NT2/D1 (cell line): ENCODE measurements around the gene TPM4.

Experiments
- SUZ12 ChIP-seq: IDR thresholded peaks from 2 replicates; pipeline ENCODE4 v1.6.1; 2011; ENCODE audit not compliant: insufficient read length, insufficient read depth; ENCODE audit errors: extremely low read depth
- YY1 ChIP-seq: IDR thresholded peaks from 2 replicates; pipeline ENCODE4 v1.6.1; 2011; ENCODE audit not compliant: insufficient read length, insufficient read depth
- ZNF274 ChIP-seq: IDR thresholded peaks from 2 replicates; pipeline ENCODE4 v1.6.1; 2011; ENCODE audit warnings: mild to moderate bottlenecking, low read depth, low read length

DNA sequence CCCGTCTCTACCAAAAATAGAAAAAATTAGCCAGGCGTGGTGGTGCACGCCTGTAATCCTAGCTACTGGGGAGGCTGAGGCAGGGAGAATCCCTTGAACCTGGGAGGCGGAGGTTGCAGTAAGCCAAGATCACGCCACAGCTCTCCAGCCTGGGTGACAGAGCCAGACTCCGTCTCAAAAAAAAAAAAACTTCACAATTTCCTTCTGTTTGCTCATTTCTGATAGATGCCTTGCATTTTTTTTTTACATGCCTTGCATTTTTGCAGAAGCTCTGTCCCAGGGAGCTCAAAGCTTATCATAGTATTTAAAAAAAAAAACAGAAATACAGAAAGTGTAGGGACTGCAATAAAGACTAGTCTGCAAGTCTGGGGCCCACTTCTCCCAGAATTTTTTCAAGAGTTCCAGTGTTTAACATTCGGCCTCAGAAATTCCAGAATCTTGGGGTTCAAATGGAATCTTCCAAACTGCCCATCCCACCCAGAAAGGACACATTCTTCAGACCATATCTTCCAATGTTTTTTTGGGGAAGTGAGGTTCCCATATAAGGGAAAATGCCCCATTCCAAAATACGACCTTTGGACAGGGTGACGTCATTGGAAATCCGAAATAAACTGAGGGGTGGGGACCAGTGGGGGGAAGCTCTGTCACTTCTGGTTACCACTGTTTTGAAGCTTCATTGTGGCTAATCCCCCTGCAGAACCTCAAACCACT, 18.2 kb downstream of the TPM4 start:
- no peak for TF ChIP-seq YY1
- no peak for TF ChIP-seq SUZ12
- no peak for TF ChIP-seq ZNF274
